ENCODE measurements around the gene GNAL.

DNA sequence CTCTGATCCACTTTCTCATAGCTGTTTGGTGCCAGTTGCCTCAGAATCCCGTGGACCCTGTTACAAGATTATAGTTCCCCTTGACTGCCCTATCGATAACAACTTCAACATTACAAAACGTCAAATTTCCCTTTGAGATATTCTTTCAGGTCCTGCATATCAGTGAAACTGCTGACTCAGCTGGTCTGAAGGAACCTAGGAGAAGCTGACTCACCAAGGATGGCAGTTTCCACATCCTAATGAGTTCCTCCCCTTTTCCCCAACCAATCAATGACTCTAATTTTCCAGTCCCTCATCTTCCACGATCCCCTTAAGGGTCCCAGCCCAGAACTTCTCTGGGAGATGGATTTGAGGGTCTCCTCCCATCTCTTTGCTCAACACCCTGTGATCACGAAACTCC lies 27.6 kb upstream of the GNAL start:
- TF ChIP-seq CTCF (conservative IDR thresholded peaks at IDR 0.05; ENCODE audit: low read depth in 2 of 2) (no peak), EZH2phosphoT487 (IDR thresholded peaks at IDR 0.05; ENCODE audit: unreplicated experiment) (no peak), JUNB (IDR thresholded peaks at IDR 0.05; ENCODE audit: unreplicated experiment) (no peak), EZH2 (IDR thresholded peaks at IDR 0.05; ENCODE audit: low read depth, unreplicated experiment) (no peak), POLR2AphosphoS5 (IDR thresholded peaks at IDR 0.05; ENCODE audit: low read depth) (no peak), CREB1 (CRISPR knock-in tag; IDR thresholded peaks at IDR 0.05; ENCODE audit: low read depth) (no peak), REST (IDR thresholded peaks at IDR 0.05; ENCODE audit: unreplicated experiment) (no peak), NANOG (IDR thresholded peaks at IDR 0.05; ENCODE audit: borderline replicate concordance) (no peak)

Measured in GM23338 (cell line).